Hematopoietic multipotent progenitor cell treated with erythropoietin and hydrocortisone succinate and interleukin-3 and kit ligand, for 15 days (in vitro differentiated cells): Measurements from ENCODE around the gene VTN.

Experiments
- DNase-seq: peaks from one replicate; pipeline ENCODE4 v3.0.0-alpha.2; 2015; ENCODE audit warnings: low spot score

The VTN gene

DNA sequence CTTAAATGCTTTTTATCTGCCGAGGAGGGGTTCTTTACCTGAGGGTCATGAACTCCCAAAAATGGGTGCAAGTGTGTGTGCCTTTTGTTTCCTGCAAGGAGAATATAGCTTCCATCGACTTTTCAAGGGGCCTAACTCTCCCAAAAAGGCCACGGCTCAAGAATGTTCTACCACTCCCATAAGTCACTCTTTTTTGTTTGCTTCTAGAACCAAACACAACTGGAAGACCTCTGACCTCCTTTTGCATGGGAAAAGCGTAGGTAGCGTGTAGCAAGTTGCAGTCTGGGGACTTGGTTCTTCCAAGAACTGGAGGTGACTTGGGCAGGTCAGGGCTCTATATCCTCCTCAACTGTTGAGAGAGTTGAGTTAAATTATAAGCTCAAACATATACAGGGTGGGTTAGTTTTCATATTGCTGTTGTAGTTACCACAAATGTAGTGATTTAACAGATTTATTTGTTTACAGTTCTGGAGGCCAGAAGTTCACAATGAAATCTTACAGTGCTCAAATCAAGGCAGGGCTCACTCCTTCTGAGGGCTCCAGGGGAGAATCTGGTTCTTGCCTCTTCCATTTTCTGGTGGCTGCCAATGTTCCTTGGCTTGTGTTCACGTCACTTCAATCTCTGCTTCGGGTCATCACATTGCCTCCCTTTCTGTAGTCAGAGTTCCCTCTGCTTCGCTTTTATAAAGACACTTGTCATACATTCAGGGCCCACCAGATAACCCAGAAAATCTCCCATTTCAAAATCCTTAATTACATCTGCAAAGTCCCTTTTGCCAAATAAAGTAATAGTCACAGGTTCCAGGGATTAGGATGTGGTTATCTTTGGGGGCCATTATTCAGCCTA is 49.7 kb downstream of the VTN start:
- DNase-seq = no peak

DNA sequence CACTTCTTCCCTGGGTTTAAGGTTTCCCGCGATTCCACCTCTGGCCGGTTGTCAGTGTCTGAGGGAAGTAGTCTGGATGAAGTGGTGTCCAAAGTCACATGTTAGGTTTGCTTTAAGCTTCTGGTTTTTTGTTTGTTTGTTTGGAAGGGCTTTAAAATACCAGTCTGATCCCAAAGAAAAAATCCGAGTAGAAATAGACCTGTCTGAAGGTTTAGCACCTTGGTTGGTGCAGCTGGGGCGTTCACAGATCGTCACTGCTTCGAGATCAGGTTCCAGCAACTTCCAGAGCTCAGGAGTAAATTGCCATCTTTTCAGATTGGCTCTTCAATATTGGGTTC is 50.5 kb downstream of the VTN start:
- DNase-seq = no peak

DNA sequence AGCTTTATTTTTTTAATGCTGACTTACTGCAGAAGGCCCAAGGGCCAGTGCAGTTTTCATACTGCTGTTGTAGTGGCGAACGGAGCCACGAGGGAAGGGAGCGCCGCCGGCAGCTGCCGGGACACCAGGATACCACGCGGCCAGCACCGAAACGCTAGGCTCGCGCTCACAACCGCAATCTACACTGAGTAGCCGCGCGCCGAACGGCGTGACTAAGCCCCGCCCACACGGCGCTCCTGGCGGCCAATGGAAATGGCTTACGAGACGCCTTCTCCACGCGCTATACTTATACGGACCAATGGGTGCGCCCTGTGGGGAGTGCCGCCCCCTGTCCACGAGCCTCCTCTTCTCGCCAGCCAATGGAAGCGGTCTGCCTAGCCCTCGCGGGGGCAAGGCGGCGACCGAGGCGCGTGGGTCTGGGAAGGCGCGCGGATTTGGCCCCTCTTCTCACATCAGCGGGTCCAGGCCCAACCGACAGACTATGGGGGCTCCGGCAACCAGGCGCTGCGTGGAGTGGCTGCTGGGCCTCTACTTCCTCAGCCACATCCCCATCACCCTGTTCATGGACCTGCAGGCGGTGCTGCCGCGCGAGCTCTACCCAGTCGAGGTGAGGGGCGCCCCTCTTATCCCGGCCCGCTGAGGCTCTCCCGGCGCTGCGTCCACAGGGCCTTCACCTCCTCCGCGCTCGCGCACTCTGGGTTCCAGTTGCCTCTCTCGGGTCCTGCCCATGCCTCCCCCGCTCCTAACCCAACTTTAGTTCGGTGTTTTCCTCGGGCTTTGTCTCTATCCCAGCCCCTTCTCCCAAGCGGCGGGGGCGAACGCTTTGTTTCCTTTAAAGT is 51.1 kb downstream of the VTN start, which contains the start of gene TMEM97:
Gene TMEM97 (plus strand): TSS at position 442 of the 839 bp plus-strand sequence. CDS start 40 bp downstream, at position 482.
- DNase-seq = peak; percentile 97

DNA sequence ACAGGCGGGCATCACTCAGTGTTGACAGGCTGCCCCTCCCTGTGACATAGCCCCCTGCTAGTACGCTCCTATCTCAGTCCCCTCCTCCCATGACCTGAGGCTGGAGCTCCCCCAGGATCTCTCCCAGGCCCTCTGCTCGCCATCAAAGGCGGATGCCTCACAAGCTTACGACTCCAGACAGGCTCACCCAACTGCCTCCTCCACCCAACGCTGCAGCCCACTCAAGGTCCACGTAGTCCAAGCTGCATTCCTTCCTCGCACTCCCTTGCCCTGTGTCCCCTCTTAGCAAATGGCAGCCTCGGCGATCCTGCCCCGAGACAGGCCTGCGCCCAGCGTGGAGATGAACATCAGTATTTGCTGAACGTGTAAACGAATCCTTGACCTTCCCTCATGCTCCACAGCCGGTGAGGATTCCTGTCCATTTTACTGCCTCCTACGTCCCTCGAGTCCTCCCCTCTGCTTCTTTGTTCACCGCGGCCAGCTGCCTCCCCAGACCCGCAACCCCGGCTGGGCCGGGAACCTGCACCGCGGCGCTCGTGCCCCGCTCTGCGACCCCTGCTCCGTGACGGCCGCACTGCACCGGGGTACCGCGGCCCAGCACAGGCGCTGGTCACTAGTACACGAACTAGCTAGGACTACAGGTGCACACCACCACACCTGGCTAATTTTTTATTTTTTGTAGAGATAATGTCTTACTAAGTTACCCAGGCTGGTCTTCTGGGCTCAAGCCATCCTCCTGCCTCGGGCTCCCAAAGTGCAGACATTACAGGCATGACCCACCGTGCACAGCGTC is 51.9 kb downstream of the VTN start:
- no peak for DNase-seq
